NCI-H2029 treated with DMSO at 0.1 percent for 48 hours (cell line): Measurements from ENCODE around the gene KCNRG.
"Not testable (repeated sequence)": the region's sequence is repeated elsewhere in the genome, so short reads cannot be mapped to it uniquely, and the experiment has no call there.

ENCODE experiments used
- DNase-seq: peaks from one replicate; lab custom pipeline; 2025; lab: John Stamatoyannopoulos, UW

KCNRG gene

DNA sequence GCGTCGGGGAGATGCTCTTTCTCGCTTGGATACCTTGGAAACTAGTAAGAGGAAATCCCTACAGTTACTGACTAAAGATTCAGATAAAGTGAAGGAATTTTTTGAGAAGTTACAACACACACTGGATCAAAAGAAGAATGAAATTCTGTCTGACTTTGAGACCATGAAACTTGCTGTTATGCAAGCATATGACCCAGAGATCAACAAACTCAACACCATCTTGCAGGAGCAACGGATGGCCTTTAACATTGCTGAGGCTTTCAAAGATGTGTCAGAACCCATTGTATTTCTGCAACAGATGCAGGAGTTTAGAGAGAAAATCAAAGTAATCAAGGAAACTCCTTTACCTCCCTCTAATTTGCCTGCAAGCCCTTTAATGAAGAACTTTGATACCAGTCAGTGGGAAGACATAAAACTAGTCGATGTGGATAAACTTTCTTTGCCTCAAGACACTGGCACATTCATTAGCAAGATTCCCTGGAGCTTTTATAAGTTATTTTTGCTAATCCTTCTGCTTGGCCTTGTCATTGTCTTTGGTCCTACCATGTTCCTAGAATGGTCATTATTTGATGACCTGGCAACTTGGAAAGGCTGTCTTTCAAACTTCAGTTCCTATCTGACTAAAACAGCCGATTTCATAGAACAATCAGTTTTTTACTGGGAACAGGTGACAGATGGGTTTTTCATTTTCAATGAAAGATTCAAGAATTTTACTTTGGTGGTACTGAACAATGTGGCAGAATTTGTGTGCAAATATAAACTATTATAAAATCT is 2.7 kb upstream of the KCNRG start:
- DNase-seq, result no peak

DNA sequence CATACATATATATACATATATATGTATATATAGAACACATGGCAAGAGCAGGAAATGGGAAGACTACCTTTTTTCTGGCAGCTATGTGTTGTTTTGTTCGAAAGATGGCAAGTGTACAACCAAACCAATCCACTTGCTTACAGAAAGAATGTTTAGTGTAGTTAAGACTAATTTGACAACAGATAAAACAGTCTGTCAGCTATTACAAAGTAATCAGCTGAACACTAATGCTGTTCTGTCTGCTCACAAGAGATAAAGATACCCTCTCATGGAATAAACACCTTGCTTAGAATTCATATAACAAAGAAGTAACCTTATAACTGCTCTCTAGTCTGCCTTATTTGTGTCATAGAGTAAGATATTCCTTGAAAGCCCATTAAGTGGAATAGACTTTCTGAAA is 858 bp upstream of the KCNRG start:
- no peak for DNase-seq

DNA sequence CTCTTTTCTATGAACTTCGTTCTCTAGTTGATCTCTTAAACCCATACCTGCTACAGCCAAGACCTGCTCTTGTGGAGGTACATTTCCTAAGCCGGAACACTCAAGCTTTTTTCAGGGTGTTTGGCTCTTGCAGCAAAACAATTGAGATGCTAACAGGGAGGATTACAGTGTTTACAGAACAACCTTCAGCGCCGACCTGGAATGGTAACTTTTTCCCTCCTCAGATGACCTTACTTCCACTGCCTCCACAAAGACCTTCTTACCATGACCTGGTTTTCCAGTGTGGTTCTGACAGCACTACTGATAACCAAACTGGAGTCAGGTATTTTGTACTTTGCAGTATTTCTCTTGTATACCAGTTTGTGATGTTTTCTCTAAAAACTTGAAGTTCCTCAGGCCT is 506 bp downstream of the KCNRG start:
- DNase-seq, result no peak

DNA sequence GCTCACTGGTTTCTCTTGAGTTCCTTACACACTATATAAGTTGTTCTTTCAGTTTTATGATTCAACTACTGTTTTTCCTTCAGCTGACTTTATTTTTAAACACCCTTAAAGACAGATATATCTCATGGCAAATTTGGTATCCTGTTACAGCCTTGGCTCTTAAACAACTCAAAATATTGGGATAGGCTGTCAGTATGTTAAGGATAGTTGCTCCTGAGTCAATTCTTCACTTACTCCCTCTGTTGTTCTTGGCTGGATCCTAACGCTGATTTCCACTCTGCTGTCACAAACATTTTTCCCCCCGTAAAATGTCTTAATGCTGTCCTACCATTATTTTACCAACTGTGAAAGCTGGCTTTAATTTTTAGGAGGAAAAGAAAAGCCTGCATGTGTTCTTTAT is 1.2 kb downstream of the KCNRG start:
- DNase-seq, result no peak

DNA sequence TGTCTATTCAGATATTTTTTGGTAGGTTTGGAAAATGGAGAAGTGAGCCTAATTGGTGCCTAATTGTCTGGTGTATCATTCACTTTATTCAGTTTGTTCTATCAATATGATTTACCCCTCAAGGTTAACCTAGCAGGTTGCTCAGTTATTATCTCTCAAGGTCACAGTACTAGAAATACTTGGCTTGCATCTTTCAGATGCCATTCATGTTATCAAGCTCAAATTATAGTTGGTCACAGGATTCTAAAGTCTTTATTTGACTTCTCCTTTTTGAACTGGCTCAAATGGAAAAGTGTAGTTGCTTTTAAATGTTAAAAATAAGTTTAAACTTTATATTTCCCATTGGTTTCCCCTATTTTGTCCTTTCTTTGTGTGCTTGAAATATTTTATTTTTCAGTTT is 2.6 kb downstream of the KCNRG start:
- no peak for DNase-seq

DNA sequence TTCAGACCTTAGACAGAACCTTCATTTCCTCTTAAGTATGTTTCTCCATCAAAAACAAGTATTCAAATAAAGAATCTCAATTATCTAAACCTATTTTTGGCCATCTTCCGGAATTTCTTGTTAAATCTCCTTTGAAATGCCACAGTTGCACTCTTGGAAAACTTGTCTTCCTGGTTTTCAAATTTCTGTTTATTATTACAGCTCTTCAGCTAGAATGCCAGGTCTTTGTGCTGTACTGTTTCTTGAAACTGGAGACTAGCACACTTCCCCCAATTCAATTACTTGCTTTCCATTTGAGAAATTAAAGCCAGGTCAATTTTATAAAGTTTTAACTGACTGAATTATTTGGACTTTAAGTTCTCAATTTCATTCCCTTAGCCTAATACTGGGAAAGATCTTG is 10.2 kb downstream of the KCNRG start:
- no peak for DNase-seq

DNA sequence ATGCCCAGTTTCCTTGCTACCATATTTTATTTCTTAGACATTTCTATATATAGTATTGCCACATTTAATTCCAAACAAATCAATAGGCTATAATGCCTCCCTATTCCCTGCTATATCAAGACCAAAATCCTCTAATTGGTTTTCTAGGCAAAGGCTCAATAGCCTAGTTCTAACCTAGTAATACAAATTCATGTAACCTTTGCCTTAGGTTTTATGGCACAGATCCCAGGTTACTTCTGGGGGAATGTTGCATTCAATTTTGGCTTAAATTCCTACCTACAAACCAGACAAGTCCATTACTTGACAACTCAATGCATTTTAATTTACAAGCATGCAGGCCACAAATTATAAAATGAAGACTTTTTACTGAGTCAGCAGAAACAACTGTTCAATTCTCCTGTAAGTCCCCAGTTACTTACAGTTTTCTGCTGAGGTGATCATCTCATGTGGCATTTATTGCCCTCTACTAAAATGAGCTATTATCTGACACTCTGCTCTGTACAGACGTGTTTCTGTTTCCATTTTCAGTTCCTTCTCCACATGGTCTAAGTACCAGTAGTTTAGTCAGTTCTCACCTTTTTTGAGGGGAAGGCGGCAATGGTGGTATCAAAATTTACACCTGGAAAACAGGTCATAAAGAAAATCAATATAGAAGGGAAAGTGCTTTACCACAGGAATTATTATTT is 11.7 kb downstream of the KCNRG start:
- DNase-seq, result no peak

DNA sequence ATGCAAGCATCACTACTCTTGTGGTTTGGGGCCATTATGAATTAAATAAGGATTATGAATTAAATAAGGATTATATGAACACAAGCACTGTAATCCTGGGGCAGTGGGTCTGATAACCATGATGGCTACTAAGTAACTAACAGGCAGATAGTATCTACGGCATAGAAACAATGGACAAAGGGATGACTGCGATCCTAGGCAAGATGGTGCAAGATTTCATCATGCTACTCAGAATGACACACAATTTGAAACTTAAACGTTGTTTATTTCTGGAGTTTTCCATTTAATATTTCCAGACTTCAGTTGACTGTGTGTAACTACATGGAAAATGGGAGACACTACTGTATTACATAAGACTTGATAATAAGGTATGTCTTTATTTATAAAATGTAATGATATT is 15.1 kb downstream of the KCNRG start:
- DNase-seq, result no peak

DNA sequence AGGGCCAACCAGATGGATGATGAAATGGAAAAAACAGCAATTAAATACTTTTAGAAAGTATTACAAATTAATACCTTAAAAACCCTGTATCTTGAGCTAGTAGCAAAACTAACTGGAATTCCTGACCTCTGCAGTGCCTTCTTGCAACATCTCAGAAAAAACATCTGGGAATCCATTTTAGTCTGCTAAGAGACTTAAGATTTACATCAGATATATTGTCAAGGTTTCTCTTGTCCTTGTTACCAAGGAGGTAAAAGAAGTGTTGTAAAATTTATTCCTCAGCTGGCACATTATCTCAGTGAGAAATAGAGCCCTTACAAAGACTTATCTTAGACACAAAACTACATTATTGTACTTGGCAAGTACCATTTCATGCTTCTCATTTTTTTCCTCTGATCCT is 18.5 kb downstream of the KCNRG start:
- no peak for DNase-seq

DNA sequence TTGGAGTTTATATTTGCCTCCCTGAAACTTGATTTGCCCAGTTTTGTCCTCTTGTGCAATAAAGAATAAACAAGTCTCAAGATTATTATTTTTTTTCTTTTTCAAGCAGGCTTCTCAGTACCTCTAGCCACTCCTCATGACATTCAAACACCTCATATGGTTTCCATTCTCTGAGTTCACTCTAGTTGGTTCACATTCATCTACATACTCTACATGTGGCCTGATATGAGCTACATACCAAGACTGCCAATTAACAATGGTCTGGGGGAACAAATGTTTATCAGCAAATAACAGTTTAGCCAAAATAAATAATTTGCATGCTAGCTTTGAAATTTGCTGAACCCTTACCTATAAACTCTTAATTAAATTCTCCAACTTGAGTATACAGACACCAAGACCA is 22.5 kb downstream of the KCNRG start:
- no peak for DNase-seq

DNA sequence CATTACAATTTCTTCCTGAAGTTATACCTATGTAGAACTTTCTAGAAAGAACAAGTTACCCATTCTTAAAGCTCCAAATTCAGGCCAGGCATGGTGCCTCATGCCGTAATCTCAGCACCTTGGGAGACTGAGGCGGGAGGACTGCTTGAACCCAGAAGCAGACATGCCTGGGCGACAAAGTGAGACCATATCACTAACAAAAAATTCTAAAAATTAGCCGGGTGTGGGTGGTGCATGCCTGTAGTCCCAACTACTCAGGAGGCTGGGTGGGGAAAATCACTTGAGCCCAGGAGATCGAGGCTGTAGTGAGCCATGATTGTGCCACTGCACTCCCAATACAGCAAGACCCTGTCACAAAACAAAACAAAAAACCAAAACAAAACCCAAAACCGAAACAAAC is 23.0 kb downstream of the KCNRG start:
- DNase-seq, result no peak

DNA sequence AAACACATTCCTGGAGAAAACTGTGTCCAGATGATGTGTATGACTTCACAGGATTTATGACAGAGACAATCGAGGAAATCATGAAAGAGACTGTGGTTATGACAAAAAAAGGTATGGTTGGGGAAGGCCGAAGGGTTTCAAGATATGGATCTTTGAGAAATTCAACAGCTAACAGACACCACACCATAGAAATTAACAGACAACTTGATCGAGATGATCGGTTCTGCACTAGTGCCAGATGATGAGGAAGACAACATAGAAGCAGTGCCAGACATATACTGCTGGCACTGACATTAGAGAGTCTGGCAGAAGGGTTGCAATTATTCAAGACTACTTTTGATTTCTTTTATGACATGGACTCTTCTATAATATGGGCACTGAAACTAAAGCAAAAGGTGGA is 37.2 kb downstream of the KCNRG start:
- DNase-seq, result no peak

DNA sequence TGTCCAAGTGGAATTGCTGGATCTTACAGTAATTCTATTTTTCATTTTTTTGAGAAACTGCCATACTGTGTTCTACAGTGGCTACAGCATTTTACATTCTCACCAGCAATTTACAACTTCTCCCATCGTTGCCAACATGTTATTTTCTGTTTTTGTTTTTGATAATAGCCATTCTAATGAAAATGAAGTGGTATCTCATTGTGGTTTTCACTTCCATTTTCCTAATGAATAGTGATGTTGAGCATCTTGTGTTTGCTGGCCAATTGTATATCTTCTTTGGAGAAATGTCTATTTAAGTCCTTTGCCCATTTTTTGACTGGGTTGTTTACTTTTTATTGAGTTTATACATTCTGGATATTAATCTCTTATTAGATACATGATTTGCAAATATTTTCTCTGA is 38.6 kb downstream of the KCNRG start:
- no peak for DNase-seq

DNA sequence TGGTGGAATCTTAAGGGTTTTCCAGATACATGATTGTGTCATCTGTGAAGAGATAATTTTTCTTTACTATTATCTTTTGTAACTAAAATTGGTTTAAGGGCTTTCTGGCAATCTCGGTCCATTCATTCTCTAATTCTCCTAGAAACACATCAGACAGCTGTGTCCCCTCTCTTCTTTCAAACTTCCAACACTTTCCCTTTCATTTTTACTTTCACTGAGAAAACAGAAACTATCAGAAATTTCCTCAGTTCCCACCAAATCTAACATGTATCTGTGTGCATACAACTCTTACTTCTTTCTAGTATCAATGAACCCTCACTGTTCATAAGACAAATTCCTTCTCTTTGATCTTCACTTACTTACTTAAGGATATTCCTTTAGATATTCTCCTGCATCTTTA is 40.2 kb downstream of the KCNRG start:
- DNase-seq, result no peak

DNA sequence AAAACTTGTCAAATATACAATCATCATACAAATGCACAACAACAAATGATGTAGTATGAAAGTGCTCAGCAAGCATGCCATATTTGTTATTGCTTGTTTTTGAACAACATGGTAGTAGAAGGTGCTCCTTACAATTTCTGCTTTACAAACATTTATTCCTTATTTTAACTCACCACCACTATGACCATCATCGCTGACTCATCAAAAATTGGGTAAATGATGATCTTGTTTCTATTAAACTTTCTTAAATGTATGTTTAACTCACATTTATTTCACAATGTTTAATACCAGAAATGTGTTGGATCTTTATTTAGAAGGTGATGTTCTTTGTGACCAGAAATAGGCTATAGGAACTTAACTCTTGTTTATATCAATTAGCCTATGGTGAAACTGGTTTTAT is 45.5 kb downstream of the KCNRG start:
- no peak for DNase-seq

DNA sequence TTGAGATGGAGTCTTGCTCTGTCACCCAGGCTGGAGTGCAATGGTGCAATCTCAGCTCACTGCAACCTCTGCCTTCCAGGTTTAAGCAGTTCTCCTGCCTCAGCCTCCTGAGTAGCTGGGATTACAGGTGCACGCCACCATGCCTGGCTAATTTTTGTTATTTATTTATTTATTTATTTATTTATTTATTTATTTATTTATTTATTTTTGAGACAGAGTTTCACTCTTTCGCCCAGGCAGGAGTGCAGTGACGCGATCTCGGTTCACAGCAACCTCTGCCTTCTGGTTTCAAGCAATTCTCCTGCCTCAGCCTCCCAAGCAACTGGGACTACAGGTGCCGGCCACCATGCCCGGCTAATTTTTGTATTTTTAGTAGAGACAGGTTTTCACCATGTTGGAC is 47.1 kb downstream of the KCNRG start:
- not testable (repeated sequence) for DNase-seq

DNA sequence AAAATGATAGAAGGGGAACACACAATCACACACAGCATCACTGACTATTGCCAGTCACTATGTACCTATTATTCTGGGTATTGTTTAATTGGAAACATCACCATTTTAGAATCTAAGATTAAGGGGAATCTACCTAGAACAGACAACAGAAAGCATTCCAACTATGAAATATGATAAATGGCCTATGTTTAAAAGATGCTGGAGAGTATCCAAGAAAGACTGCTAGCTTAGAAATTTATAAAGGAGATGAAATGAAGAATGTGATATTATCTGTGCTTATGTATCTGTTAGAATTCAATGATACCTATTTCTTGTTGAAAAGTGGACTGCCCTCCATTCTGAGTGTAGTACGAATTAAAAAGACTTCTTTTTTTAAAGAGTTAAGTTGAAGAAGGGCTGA is 50.5 kb downstream of the KCNRG start:
- no peak for DNase-seq

DNA sequence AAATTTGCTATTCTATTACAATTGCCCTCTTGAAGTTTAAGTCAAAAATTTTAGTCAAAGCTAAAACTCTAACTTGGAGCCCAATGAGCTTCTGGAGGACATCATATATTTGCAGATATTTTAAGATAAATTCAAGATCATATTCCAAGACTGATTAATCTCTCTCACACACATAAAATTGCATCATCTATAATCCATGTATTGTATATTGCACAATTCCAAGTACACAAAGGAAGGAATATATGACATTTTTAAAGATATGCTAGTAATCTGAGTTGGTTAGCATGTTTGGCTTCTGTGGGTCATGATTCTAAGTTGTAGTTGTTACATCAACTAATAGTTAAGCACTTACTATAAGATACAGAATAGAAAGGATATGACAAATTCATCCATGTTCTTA is 53.3 kb downstream of the KCNRG start:
- no peak for DNase-seq

DNA sequence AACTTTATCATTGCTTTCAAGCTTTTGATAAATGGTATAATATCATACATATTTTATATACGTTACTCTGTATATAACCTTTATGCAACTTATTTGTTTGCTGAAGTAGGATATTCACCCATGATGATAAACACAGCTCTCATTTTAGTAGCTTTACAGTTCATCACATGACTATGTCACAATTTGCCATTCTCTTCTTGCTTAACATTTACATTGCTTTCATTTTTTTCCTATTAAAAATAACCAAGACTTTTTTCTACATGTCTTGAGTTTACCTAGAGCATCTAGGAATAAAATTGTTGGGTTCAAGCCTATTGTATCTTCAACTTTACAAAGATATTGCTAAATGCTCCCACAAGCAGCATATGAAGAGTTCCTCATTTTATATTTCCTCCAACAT is 54.0 kb downstream of the KCNRG start:
- DNase-seq, result no peak

DNA sequence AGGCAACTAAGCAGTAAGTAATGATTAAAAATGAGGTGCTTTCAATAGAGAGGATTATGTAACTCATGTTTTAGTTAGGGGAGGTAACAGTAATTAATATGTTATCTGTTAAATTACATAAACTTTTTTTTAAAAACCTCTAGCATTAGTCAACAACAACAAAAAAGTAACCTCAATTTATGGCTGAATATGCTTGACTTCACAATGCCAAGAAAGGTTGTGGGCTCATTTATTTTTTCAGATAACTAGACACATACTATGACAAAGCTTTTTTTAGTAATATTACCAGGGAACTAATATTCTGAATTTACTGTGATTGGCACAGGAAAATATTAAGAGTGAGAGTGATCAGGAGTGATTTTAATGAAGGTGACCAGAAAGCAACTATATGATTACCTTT is 54.9 kb downstream of the KCNRG start:
- DNase-seq, result no peak
